ENCODE measurements around the gene KCNH5. TPM values are rescaled to one million over a fixed set of nuclear protein-coding genes. Genes with fewer than 3 reads are reported as not detected.
A peak's percentile ranks its signal among the peaks of the same experiment; 100 is the strongest.

Gene KCNH5, protein sequence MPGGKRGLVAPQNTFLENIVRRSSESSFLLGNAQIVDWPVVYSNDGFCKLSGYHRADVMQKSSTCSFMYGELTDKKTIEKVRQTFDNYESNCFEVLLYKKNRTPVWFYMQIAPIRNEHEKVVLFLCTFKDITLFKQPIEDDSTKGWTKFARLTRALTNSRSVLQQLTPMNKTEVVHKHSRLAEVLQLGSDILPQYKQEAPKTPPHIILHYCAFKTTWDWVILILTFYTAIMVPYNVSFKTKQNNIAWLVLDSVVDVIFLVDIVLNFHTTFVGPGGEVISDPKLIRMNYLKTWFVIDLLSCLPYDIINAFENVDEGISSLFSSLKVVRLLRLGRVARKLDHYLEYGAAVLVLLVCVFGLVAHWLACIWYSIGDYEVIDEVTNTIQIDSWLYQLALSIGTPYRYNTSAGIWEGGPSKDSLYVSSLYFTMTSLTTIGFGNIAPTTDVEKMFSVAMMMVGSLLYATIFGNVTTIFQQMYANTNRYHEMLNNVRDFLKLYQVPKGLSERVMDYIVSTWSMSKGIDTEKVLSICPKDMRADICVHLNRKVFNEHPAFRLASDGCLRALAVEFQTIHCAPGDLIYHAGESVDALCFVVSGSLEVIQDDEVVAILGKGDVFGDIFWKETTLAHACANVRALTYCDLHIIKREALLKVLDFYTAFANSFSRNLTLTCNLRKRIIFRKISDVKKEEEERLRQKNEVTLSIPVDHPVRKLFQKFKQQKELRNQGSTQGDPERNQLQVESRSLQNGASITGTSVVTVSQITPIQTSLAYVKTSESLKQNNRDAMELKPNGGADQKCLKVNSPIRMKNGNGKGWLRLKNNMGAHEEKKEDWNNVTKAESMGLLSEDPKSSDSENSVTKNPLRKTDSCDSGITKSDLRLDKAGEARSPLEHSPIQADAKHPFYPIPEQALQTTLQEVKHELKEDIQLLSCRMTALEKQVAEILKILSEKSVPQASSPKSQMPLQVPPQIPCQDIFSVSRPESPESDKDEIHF
- not detected in 2 replicates for polyA plus RNA-seq (2012; rRNA removed)
- not detected in 2 replicates for polyA plus RNA-seq (2012; cell fraction: cytosol; rRNA removed)
- polyA plus RNA-seq (2012; cell fraction: nucleus; rRNA removed) = not detected in 2 replicates

DNA sequence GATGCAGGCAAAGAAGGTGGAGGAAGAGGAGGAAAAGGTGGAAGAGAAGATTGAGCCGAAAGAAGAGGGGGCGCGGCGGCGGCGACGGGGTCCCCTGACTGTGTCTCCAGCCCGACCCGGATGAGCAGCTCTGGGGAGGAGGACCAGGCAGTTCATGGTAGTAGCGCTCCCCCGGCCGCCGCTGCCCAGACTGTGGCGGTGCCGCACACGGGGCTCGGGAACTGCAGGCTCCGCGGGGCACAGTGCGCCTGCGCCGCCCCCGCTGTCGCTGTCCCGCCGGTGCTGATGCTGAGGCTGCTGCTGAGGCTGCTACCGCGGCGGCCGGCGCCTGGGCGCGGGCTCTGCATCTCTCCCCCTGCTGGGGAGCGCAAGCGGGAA lies at the start of gene KCNH5:
Gene KCNH5 (minus strand): TSS at position 225 of the 378 bp plus-strand sequence. CDS start 272 bp downstream, outside the sequence.
- POLR2A ChIA-PET = no interaction called here
- no peaks in the 10 kb centered on the region for H4K20me1 ChIP-seq (ENCODE audit: insufficient read depth)
- peak within 1 kb of the TSS; percentile 36 to 62 for H3K4me3 ChIP-seq (ENCODE audit: low read depth in 2 of 2, low read length in 1 of 2)

DNA sequence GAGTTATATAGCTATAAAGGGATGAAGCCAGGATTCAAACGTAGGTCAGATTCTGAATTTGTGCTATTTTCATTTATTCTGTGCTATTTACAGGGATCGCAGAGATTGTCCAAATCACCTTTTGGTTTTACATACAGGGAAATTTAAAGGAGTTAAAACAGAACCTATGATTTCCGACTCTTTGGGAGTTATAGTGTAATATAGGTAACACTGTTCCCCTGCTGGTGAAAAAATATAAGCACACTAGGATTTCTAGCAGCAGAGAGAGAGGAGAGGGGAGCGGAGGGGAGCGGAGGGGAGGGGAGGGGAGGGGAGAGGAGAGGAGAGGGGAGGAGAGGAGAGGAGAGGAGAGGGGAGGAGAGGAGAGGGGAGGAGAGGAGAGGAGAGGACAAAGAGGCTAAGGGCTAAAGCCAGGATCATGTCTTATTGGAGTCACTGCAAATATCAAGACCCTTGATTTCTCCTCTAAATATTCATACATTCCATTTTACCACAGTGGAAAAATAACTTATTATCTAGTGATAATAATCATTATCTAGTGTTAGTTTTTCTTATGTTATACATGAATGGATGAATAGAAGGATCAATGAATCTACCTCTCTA lies 46.2 kb upstream of the KCNH5 start:
- H3K9ac ChIP-seq = no peak overlapping the region
- no peak for DNase-seq
- 5% methylated on average over 5 of the region's 5 CpGs for WGBS (ENCODE audit: low lambda C conversion rate)
- ChIA-PET CTCF (interaction anchor here (0.8 to 0.9 kb wide), 2 partner anchors 10 to 753 kb away, joined by 3 read pairs; no protein-coding TSS in a partner anchor), POLR2A (no interaction called here)
- H3K27ac ChIP-seq (ENCODE audit: low read depth in 2 of 2, low read length in 1 of 2) = no peak overlapping the region
- no peak overlapping the region for H3K4me2 ChIP-seq
- no peaks in the 10 kb centered on the region for H3K9me3 ChIP-seq
- no peak overlapping the region for H2AFZ ChIP-seq (ENCODE audit: low read depth)
- no peaks in the 10 kb centered on the region; the same call in 1 of the 2 replicates for H3K27me3 ChIP-seq (ENCODE audit: insufficient read depth)
- no peaks in the 10 kb centered on the region for H3K4me1 ChIP-seq (ENCODE audit: control insufficient read depth in 1 of 2, insufficient read depth in 2 of 2, low read depth in 1 of 2, low read length in 1 of 2)
- no peaks in the 10 kb centered on the region for H4K20me1 ChIP-seq (ENCODE audit: insufficient read depth)
- no peak overlapping the region for H3K4me3 ChIP-seq (ENCODE audit: low read depth in 2 of 2, low read length in 1 of 2)
- no peaks in the 10 kb centered on the region for H3K79me2 ChIP-seq (ENCODE audit: insufficient read depth)
- no peaks in the 10 kb centered on the region for H3K36me3 ChIP-seq (replicated peaks in 1 of 2; ENCODE audit: control insufficient read depth in 1 of 2, insufficient read depth in 2 of 2, low read length in 1 of 2)
- H3F3A ChIP-seq (replicated peaks; ENCODE audit: insufficient read depth) = no peaks in the 10 kb centered on the region
- no peaks in the 10 kb centered on the region for H3K9me2 ChIP-seq
- TF ChIP-seq POLR2AphosphoS5 (IDR thresholded peaks at IDR 0.05; ENCODE audit: low read depth, low read length) (no peak), TAF1 (IDR thresholded peaks at IDR 0.05; ENCODE audit: borderline replicate concordance, low read depth, low read length) (no peak), GATA2 (CRISPR knock-in tag; IDR thresholded peaks at IDR 0.05) (no peak), RFX5 (IDR thresholded peaks at IDR 0.05; ENCODE audit: low read length) (no peak), SMC3 (IDR thresholded peaks at IDR 0.05; ENCODE audit: low read depth, low read length) (no peak), GABPA (IDR thresholded peaks at IDR 0.05; ENCODE audit: low read depth) (no peak), YY1 (IDR thresholded peaks at IDR 0.05; ENCODE audit: low read depth) (no peak), EP300 (IDR thresholded peaks at IDR 0.05; ENCODE audit: borderline replicate concordance in 1 of 2, low read depth in 1 of 2, low read length in 1 of 2) (no peak), RCOR1 (IDR thresholded peaks at IDR 0.05; ENCODE audit: low read length) (no peak), EZH2phosphoT487 (IDR thresholded peaks at IDR 0.05; ENCODE audit: borderline replicate concordance, low read depth) (no peak), NFIC (IDR thresholded peaks at IDR 0.05; ENCODE audit: borderline replicate concordance) (no peak), FOXM1 (IDR thresholded peaks at IDR 0.05; ENCODE audit: low read depth) (no peak)
- TF ChIP-seq, protein P1, sequence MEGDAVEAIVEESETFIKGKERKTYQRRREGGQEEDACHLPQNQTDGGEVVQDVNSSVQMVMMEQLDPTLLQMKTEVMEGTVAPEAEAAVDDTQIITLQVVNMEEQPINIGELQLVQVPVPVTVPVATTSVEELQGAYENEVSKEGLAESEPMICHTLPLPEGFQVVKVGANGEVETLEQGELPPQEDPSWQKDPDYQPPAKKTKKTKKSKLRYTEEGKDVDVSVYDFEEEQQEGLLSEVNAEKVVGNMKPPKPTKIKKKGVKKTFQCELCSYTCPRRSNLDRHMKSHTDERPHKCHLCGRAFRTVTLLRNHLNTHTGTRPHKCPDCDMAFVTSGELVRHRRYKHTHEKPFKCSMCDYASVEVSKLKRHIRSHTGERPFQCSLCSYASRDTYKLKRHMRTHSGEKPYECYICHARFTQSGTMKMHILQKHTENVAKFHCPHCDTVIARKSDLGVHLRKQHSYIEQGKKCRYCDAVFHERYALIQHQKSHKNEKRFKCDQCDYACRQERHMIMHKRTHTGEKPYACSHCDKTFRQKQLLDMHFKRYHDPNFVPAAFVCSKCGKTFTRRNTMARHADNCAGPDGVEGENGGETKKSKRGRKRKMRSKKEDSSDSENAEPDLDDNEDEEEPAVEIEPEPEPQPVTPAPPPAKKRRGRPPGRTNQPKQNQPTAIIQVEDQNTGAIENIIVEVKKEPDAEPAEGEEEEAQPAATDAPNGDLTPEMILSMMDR (IDR thresholded peaks at IDR 0.05) = no peak
- TF ChIP-seq, protein P2, sequence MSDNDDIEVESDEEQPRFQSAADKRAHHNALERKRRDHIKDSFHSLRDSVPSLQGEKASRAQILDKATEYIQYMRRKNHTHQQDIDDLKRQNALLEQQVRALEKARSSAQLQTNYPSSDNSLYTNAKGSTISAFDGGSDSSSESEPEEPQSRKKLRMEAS (IDR thresholded peaks at IDR 0.05; ENCODE audit: low read depth) = no peak

More for the DNA sequence above, at the start of gene KCNH5:
- CTCF ChIA-PET = interaction anchor here (0.9 to 1.3 kb wide), 2 partner anchors 15 to 866 kb away, joined by 3 to 8 read pairs; no protein-coding TSS in a partner anchor
- WGBS (ENCODE audit: low lambda C conversion rate) = 1% methylated on average over 18 of the region's 35 CpGs
- peak within 1 kb of the TSS; percentile 81; the same call in 1 of the 2 replicates for H2AFZ ChIP-seq (ENCODE audit: low read depth)
- H3K9me3 ChIP-seq = no peaks in the 10 kb centered on the region
- no peaks in the 10 kb centered on the region for H3K79me2 ChIP-seq (ENCODE audit: insufficient read depth)
- H3K9me2 ChIP-seq = no peaks in the 10 kb centered on the region
- no peaks in the 10 kb centered on the region for H3K36me3 ChIP-seq (replicated peaks in 1 of 2; ENCODE audit: control insufficient read depth in 1 of 2, insufficient read depth in 2 of 2, low read length in 1 of 2)
- peak within 1 kb of the TSS; percentile 88 for H3K4me2 ChIP-seq
- TF ChIP-seq, protein P3, sequence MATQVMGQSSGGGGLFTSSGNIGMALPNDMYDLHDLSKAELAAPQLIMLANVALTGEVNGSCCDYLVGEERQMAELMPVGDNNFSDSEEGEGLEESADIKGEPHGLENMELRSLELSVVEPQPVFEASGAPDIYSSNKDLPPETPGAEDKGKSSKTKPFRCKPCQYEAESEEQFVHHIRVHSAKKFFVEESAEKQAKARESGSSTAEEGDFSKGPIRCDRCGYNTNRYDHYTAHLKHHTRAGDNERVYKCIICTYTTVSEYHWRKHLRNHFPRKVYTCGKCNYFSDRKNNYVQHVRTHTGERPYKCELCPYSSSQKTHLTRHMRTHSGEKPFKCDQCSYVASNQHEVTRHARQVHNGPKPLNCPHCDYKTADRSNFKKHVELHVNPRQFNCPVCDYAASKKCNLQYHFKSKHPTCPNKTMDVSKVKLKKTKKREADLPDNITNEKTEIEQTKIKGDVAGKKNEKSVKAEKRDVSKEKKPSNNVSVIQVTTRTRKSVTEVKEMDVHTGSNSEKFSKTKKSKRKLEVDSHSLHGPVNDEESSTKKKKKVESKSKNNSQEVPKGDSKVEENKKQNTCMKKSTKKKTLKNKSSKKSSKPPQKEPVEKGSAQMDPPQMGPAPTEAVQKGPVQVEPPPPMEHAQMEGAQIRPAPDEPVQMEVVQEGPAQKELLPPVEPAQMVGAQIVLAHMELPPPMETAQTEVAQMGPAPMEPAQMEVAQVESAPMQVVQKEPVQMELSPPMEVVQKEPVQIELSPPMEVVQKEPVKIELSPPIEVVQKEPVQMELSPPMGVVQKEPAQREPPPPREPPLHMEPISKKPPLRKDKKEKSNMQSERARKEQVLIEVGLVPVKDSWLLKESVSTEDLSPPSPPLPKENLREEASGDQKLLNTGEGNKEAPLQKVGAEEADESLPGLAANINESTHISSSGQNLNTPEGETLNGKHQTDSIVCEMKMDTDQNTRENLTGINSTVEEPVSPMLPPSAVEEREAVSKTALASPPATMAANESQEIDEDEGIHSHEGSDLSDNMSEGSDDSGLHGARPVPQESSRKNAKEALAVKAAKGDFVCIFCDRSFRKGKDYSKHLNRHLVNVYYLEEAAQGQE (IDR thresholded peaks at IDR 0.05; ENCODE audit: low read depth, low read length) = peak; percentile 79
- TF ChIP-seq NRF1 (IDR thresholded peaks at IDR 0.05; ENCODE audit: low read depth, low read length) (peak; percentile 62), FOXJ3 (CRISPR knock-in tag; IDR thresholded peaks at IDR 0.05) (no peak)
- H3F3A ChIP-seq (replicated peaks; ENCODE audit: insufficient read depth) = no peaks in the 10 kb centered on the region
- H3K9ac ChIP-seq = no peak within 1 kb of the TSS
- peaks cover 0 to 12% of the 10 kb centered on the region in 2 experiments; a peak in 1 of 4 replicates for H3K4me1 ChIP-seq (ENCODE audit: control insufficient read depth in 1 of 2, insufficient read depth in 2 of 2, low read depth in 1 of 2, low read length in 1 of 2)
- no peak within 1 kb of the TSS for H3K27ac ChIP-seq (ENCODE audit: low read depth in 2 of 2, low read length in 1 of 2)
- DNase-seq = peak; percentile 90
- peaks cover 55% of the 10 kb centered on the region for H3K27me3 ChIP-seq (ENCODE audit: insufficient read depth)

All from SK-N-SH (cell line).